ENCODE measurements around the gene SNCG. TPM values are rescaled to one million over a fixed set of nuclear protein-coding genes. Genes with fewer than 3 reads are reported as not detected.

The SNCG gene
- total RNA-seq, 1 experiment from 2014 or later = not detected

- intact Hi-C loops (cut with micrococcal nuclease; ENCODE audit: unreplicated experiment) = loop anchor here (10.0 kb wide), 1 partner anchor 278 kb away; no protein-coding TSS in a partner anchor
- Histone ChIP-seq H3K27me3 (replicated peaks; ENCODE audit: insufficient read depth, low read depth, low read length, poor library complexity) (no peaks in the 10 kb centered on the region), H3K36me3 (ENCODE audit: insufficient read depth, low read length, poor library complexity, severe bottlenecking) (no peaks in the 10 kb centered on the region), H3K27ac (ENCODE audit: low read depth, low read length, poor library complexity, severe bottlenecking) (no peak overlapping the region), H3K4me3 (ENCODE audit: low read depth, low read length, poor library complexity, severe bottlenecking) (no peak overlapping the region), H3K9me3 (ENCODE audit: low read depth, low read length, poor library complexity, severe bottlenecking) (no peaks in the 10 kb centered on the region), H3K4me1 (ENCODE audit: insufficient read depth, low read length, poor library complexity, severe bottlenecking) (peaks cover 6% of the 10 kb centered on the region)
- no peak for TF ChIP-seq CTCF (conservative IDR thresholded peaks at IDR 0.05; ENCODE audit: low read depth, low read length)
- no TSS peak for BruUV-seq (replicated peaks)
- no peak for DNase-seq (ENCODE audit: low spot score)
- CTCF ChIA-PET = no interaction called here
- POLR2A ChIA-PET (ENCODE audit: low non-redundant PET) = no interaction called here
These were observed 4.5 kb downstream of the SNCG start for GRCh38 chr10:86962981-86963310.

GRCh38 chr10:86963341-86963919, 5.0 kb downstream of the SNCG start:
- TF ChIP-seq CTCF (conservative IDR thresholded peaks at IDR 0.05; ENCODE audit: low read depth, low read length) (no peak), EZH2 (IDR thresholded peaks at IDR 0.05; ENCODE audit: borderline replicate concordance, low read depth, low read length, poor library complexity, severe bottlenecking) (no peak)
- intact Hi-C loops (cut with micrococcal nuclease; ENCODE audit: unreplicated experiment) = loop anchor here (10.0 kb wide), 1 partner anchor 279 kb away; no protein-coding TSS in a partner anchor
- DNase-seq (ENCODE audit: low spot score) = no peak
- no TSS peak for BruUV-seq (replicated peaks)
- no peak overlapping the region for H3K4me3 ChIP-seq (ENCODE audit: low read depth, low read length, poor library complexity, severe bottlenecking)
- POLR2A ChIA-PET (ENCODE audit: low non-redundant PET) = no interaction called here
- H3K4me1 ChIP-seq (ENCODE audit: insufficient read depth, low read length, poor library complexity, severe bottlenecking) = peaks cover 6% of the 10 kb centered on the region
- no peak overlapping the region for H3K27ac ChIP-seq (ENCODE audit: low read depth, low read length, poor library complexity, severe bottlenecking)
- H3K9me3 ChIP-seq (ENCODE audit: low read depth, low read length, poor library complexity, severe bottlenecking) = no peaks in the 10 kb centered on the region
- H3K27me3 ChIP-seq (replicated peaks; ENCODE audit: insufficient read depth, low read depth, low read length, poor library complexity) = no peaks in the 10 kb centered on the region
- H3K36me3 ChIP-seq (ENCODE audit: insufficient read depth, low read length, poor library complexity, severe bottlenecking) = no peaks in the 10 kb centered on the region
- CTCF ChIA-PET = no interaction called here

GRCh38 chr10:86964061-86964846, 5.9 kb downstream of the SNCG start:
- no TSS peak for BruUV-seq (replicated peaks)
- no peak overlapping the region for H3K27ac ChIP-seq (ENCODE audit: low read depth, low read length, poor library complexity, severe bottlenecking)
- DNase-seq (ENCODE audit: low spot score) = no peak
- no peak overlapping the region for H3K4me3 ChIP-seq (ENCODE audit: low read depth, low read length, poor library complexity, severe bottlenecking)
- no peaks in the 10 kb centered on the region for H3K36me3 ChIP-seq (ENCODE audit: insufficient read depth, low read length, poor library complexity, severe bottlenecking)
- intact Hi-C loops (cut with micrococcal nuclease; ENCODE audit: unreplicated experiment) = loop anchor here (10.0 kb wide), 1 partner anchor 279 kb away; no protein-coding TSS in a partner anchor
- TF ChIP-seq CTCF (conservative IDR thresholded peaks at IDR 0.05; ENCODE audit: low read depth, low read length) (no peak), EZH2 (IDR thresholded peaks at IDR 0.05; ENCODE audit: borderline replicate concordance, low read depth, low read length, poor library complexity, severe bottlenecking) (no peak)
- peaks cover 6% of the 10 kb centered on the region for H3K4me1 ChIP-seq (ENCODE audit: insufficient read depth, low read length, poor library complexity, severe bottlenecking)
- no peaks in the 10 kb centered on the region for H3K27me3 ChIP-seq (replicated peaks; ENCODE audit: insufficient read depth, low read depth, low read length, poor library complexity)
- ChIA-PET CTCF (no interaction called here), POLR2A (ENCODE audit: low non-redundant PET) (no interaction called here)
- H3K9me3 ChIP-seq (ENCODE audit: low read depth, low read length, poor library complexity, severe bottlenecking) = no peaks in the 10 kb centered on the region

Data from A673 (cell line).